ENCODE results near the gene VAMP5.
"Not testable (repeated sequence)": the region's sequence is repeated elsewhere in the genome, so short reads cannot be mapped to it uniquely, and the experiment has no call there.

The VAMP5 gene

GRCh38 chr2:85584354-85584856, at the start of gene VAMP5:
Gene VAMP5, plus strand, starts transcription at chr2:85584431. Its CDS starts 60 bp downstream, at chr2:85584491.
- DNase-seq, result no peak

DNA sequence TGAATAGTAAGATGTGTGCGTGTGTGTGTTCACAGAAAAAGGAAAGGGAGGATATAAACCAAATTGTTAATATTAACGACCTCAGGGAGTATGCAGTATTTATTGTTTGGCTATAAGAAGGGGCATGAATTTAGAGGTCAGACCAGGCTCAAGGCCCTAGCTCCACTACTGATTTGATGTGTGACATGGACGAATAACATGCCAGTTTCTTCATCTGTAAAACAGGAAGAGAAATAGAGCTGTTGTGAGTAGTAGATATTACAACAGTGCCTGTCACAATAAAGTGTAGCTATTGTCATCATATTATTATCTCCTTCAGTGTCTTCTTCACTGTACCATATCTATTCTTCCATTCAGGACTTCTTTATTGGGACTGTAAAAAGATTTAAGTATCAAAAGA, 49.4 kb upstream of the VAMP5 start:
- DNase-seq, result no peak

GRCh38 chr2:85536479-85536878, 47.8 kb upstream of the VAMP5 start:
- no peak for DNase-seq

DNA sequence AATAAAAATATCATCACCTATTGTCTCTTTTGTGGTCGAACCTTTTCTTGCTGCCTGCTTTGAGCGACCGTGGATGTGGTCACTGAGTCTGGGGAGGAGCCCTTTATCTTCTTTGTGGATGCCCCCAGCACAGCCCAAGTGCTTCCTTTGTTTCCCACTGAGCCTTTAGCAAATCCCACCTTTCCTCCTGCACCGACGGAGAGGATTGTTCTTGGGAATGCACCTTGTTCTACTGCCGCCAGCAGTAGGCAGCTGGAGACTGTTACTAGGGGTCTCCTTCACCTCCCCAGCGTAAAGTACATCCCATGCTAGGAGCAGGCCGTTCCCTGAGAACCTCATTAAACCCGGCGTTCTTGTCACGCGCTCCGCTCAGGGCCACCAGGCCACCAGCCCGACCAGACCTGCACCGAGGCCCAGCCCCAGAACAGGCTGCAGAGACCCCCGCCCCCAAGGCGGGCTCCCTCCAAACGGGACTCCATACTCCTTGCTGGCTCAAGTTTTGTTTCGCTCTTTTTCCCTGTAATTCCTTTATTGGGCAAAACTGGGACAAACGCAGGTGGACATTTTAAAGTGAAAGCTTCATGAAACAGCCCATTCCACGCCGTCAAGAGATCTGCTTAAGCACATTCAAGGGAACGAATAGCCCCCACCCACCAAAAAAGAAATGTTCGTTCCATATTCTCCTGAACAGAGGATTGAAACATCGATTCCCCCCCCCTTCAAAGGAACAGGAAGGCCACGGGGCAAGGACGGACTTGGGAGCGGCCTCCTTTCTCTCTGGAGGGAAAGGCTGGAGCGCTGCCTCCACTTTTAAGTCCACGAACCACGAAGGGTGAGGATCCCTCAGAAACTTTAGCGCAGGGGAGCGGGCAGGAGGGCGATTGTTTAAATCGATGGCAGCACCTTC, 46.4 kb upstream of the VAMP5 start:
- DNase-seq, result peak; percentile 73

GRCh38 chr2:85538507-85539360, 45.5 kb upstream of the VAMP5 start, which contains the start of gene MAT2A:
Gene MAT2A, plus strand, starts transcription at chr2:85539168. Its CDS starts 120 bp downstream, at chr2:85539288.
- DNase-seq, result peak; percentile 86

- peak; percentile 42 for DNase-seq
Observed at GRCh38 chr2:85539361-85540132, 44.7 kb upstream of the VAMP5 start.

DNA sequence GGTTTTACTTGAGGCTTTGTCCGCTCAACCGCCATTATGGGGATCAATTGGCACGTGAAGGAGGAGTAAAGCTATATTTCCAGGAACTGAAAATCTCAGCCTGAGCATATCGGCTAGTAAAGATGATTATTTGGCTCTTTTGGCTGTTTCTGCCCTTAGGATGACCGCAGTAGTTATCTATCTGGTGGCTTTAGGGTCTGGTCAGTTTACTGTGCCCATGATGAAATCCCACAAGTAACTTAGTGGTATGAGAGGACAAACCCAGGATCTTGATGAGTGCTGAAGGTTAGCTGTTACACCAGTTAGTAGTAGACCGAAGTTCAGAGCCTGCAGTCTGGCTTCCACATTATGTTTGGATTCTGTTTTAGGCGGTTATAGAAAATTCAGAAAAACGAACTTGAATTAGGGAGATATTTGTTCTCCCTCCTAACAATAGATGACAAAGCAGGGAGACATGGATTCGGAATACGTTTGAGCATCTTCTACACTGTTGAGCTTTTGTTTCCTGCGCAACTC, 44.0 kb upstream of the VAMP5 start:
- no peak for DNase-seq

DNA sequence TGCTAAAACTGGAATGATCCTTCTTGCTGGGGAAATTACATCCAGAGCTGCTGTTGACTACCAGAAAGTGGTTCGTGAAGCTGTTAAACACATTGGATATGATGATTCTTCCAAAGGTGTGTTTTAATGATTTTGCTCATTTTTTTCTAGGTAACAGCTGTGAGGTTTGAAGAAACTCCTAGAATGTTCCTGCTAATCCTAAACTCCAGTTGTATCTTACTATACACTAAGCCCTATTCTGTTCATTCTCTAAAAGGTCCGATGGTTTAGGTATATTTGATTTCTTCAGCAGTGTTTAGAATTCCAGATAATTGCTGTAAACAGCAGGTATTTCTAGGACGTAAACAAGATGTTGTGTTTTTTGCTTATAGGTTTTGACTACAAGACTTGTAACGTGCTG, 43.0 kb upstream of the VAMP5 start:
- no peak for DNase-seq

DNA sequence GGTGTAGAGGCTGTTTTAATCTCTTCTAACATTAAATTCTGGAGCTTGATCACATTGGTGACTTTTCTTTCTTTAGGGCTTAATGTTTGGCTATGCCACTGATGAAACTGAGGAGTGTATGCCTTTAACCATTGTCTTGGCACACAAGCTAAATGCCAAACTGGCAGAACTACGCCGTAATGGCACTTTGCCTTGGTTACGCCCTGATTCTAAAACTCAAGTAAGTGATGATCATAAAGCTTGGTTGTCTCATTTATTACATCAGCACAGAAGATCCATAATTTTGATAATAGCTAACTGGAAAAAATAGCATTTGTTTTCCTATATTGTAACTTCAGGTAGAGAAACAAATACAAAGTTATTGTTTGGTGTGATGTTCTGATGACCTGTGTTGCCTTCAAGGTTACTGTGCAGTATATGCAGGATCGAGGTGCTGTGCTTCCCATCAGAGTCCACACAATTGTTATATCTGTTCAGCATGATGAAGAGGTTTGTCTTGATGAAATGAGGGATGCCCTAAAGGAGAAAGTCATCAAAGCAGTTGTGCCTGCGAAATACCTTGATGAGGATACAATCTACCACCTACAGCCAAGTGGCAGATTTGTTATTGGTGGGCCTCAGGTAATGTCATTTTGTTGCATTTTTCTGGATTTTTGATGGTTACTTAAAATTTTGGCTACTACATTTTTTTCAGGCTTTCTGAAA, 42.3 kb upstream of the VAMP5 start:
- no peak for DNase-seq

GRCh38 chr2:85542777-85543176, 41.5 kb upstream of the VAMP5 start:
- no peak for DNase-seq

DNA sequence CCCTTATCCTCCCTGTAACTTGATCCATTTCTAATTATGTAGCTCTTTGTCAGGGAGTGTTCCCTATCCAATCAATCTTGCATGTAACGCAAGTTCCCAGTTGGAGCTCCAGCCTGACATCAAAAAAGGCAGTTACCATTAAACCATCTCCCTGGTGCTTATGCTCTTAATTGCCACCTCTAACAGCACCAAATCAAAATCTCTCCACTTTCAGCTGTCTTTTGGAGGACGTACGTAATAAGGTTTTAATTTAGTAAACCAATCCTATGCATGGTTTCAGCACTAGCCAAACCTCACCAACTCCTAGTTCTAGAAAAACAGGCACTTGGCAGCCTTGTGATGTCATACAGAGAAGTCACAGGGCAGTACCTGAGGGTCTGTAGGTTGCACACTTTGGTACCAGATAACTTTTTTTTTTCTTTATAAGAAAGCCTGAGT, 40.0 kb upstream of the VAMP5 start:
- not testable (repeated sequence) for DNase-seq

- DNase-seq, result not testable (repeated sequence)
Observed at GRCh38 chr2:85544915-85545779, 39.1 kb upstream of the VAMP5 start.

GRCh38 chr2:85545780-85546240, 38.4 kb upstream of the VAMP5 start:
- DNase-seq, result no peak

DNA sequence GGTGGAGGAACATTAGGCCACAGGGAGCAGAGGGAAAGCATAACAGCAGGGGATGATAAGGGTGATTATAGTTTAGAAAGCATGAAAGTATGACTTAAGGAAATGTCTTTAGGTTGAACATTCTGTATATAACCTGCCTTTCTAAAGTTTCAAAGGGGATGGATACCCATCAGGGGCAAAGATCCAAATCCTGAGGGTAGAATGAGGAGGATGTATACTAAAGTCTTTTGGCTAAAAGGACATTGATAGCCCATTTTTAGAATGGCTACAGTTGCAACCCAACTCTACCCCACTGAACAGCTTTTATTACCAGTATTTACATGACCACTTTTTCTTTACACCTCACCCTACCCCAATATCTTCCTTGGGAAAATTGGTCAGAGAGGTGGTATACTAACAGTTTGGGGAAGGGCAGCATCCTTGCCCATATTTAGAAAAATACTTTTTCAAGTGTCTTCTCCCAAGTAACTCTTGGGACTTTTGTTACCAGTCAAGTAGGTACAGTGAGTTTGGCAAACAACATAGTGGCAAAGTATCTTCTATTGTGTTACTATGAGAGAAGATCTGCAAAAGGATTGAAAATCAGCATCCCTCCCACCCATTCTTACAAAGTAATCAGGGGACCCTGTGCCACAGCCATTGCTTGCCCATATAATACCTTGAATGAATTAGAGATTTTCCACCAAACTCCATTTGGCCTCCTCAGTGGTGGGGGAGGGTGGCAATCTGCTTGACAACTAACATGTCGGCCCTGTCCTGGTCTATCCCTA, 37.0 kb upstream of the VAMP5 start:
- DNase-seq, result no peak

DNA sequence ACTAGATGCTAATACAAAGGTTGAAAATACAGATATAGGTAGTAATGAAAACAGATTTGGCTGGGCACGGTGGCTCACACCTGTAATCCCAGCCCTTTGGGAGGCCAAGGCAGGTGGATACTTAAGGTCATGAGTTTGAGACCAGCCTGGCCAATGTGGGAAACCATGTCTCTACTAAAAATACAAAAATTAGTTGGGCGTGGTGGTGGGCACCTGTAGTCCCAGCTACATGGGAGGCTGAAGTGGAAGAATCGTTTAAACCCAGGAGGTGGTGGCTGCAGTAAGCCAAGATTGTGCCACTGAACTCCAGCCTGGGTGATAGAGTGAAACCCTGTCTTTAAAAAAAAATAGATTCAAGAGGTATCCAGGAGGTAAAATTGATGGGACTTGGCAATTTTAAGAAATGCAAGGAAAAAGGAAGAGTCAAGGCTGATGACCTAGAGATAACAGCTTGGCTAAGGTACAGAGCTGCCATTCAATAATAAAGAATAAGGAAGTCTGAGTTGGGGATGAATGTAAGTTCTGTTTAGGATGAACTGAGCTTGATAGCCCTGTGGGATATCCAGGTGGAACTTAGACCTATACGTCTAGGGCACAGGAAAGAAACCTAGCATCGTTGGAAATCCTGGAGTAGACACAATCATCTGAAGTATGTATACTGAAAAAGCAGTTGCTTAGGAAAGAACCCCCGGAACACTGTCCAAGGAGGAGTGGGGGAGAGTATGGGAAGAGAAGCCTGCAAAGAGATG, 36.2 kb upstream of the VAMP5 start:
- DNase-seq, result no peak

DNA sequence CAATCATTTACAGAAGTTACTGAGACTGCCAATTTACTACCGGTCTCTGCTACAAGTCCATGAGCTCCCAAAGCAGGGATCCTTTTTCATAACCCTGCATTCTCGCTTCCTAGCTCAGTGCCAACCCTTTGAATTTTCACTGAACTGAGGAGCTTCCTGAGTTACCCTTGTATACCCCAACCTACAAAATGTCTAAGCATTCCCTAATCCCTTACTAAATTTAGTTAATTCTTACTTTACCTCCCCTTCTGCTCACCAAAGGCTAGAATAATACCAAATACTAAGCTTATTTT, 35.7 kb upstream of the VAMP5 start:
- DNase-seq, result no peak

GRCh38 chr2:85549095-85549494, 35.1 kb upstream of the VAMP5 start:
- no peak for DNase-seq

GRCh38 chr2:85549826-85550225, 34.4 kb upstream of the VAMP5 start:
- DNase-seq, result no peak

DNA sequence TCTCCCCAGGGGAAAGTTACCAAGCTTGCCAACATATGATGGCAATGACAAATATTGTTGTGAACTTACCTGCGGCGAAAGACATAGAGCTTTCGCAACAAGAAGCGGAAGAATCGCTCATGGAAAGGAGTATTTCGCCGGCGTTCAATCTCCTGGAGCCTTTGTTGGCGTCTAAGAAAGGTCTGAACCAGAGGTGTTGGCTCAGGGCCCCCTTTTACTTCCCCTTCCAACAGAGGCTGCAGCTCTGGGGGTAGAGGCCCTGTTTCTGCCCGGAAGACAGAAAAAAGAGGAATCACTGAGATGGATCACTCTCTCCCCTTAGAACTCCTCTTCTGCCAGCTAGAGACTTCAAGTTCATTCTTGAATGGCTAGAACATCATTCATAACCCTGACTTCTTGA, 33.7 kb upstream of the VAMP5 start:
- DNase-seq, result no peak

All from DMS79 (cell line).